HUES64 (cell line): Measurements from ENCODE around the gene PDXDC1.
"Not testable (repeated sequence)": the region's sequence is repeated elsewhere in the genome, so short reads cannot be mapped to it uniquely, and the experiment has no call there.

ENCODE experiments used
- H3K27ac ChIP-seq: 2 replicates; pipeline ENCODE4 v1.7.0; 2013; ENCODE audit warnings: low read depth, low read length, inconsistent platforms
- H3K27me3 ChIP-seq: 2 replicates; pipeline ENCODE4 v1.6.1; 2013; ENCODE audit warnings: mild to moderate bottlenecking, low read length; ENCODE audit not compliant: insufficient read depth
- H3K36me3 ChIP-seq: 2 replicates; pipeline ENCODE4 v1.6.1; 2013; ENCODE audit warnings: mild to moderate bottlenecking, low read length; ENCODE audit not compliant: insufficient read depth
- H3K4me1 ChIP-seq: 2 replicates; pipeline ENCODE4 v1.6.1; 2013; ENCODE audit warnings: mild to moderate bottlenecking, low read length, moderate library complexity; ENCODE audit not compliant: insufficient read depth
- H3K4me3 ChIP-seq: 2 replicates; pipeline ENCODE4 v1.5.1; 2013; ENCODE audit warnings: mild to moderate bottlenecking, low read length, moderate library complexity
- H3K9ac ChIP-seq: 2 replicates; pipeline ENCODE4 v1.6.1; 2013; ENCODE audit warnings: mild to moderate bottlenecking, low read depth, low read length
- H3K9me3 ChIP-seq: 2 replicates; pipeline ENCODE4 v1.6.1; 2013; ENCODE audit warnings: low read depth, low read length; ENCODE audit not compliant: insufficient read depth
- WGBS: fragments of 150-250, 120-280 bp; methylation state at CpG from one replicate; pipeline ENCODE4 v1.1.7; 2013; ENCODE audit warnings: missing lambda C conversion rate; 5-methylcytosine and 5-hydroxymethylcytosine counted together

Gene PDXDC1

GRCh38 chr16:15134752-15135482 lies 160.1 kb downstream of the PDXDC1 start:
- H3K9me3 ChIP-seq, H3K4me3 ChIP-seq, H3K9ac ChIP-seq, H3K36me3 ChIP-seq, H3K27ac ChIP-seq, H3K27me3 ChIP-seq, H3K4me1 ChIP-seq: not testable (repeated sequence)
- WGBS, result 95% methylated on average over 18 of the region's 33 CpGs

- H3K27ac ChIP-seq, H3K9ac ChIP-seq, H3K9me3 ChIP-seq, H3K27me3 ChIP-seq, H3K4me3 ChIP-seq, H3K36me3 ChIP-seq, H3K4me1 ChIP-seq: not testable (repeated sequence)
- WGBS, result 96% methylated on average over 39 of the region's 50 CpGs
These were observed 160.9 kb downstream of the PDXDC1 start for GRCh38 chr16:15135483-15136360.

- H3K27ac ChIP-seq, H3K4me3 ChIP-seq, H3K9ac ChIP-seq, H3K4me1 ChIP-seq, H3K27me3 ChIP-seq, H3K9me3 ChIP-seq, H3K36me3 ChIP-seq: not testable (repeated sequence)
- 77% methylated on average over 5 of the region's 15 CpGs for WGBS
These were observed 162.7 kb downstream of the PDXDC1 start for GRCh38 chr16:15137514-15137913.

- 88% methylated on average over 28 of the region's 30 CpGs for WGBS
- not testable (repeated sequence) for H3K27me3 ChIP-seq, H3K9ac ChIP-seq, H3K36me3 ChIP-seq, H3K4me3 ChIP-seq, H3K27ac ChIP-seq, H3K4me1 ChIP-seq, H3K9me3 ChIP-seq
These were observed 165.9 kb downstream of the PDXDC1 start for GRCh38 chr16:15140444-15141365.

GRCh38 chr16:15141586-15141985 lies 166.8 kb downstream of the PDXDC1 start:
- Histone ChIP-seq H3K4me3 (no peak overlapping the region), H3K27me3 (no peaks in the 10 kb centered on the region), H3K4me1 (peaks cover 7% of the 10 kb centered on the region), H3K9me3 (no peaks in the 10 kb centered on the region), H3K36me3 (no peaks in the 10 kb centered on the region), H3K9ac (no peak overlapping the region), H3K27ac (no peak overlapping the region)
- 94% methylated on average over 11 of the region's 15 CpGs for WGBS

- H3K9me3 ChIP-seq, H3K9ac ChIP-seq, H3K4me3 ChIP-seq, H3K27ac ChIP-seq, H3K27me3 ChIP-seq, H3K4me1 ChIP-seq, H3K36me3 ChIP-seq: not testable (repeated sequence)
- WGBS, result 89% methylated on average over 17 of the region's 27 CpGs
These were observed 167.5 kb downstream of the PDXDC1 start for GRCh38 chr16:15142107-15142890.

GRCh38 chr16:15142891-15143600 lies 168.2 kb downstream of the PDXDC1 start:
- H3K27me3 ChIP-seq, H3K27ac ChIP-seq, H3K4me3 ChIP-seq, H3K9ac ChIP-seq, H3K9me3 ChIP-seq, H3K36me3 ChIP-seq, H3K4me1 ChIP-seq: not testable (repeated sequence)
- WGBS, result 81% methylated on average over 13 of the region's 26 CpGs

- not testable (repeated sequence) for H3K9me3 ChIP-seq, H3K4me3 ChIP-seq, H3K27me3 ChIP-seq, H3K4me1 ChIP-seq, H3K36me3 ChIP-seq
- peak overlapping the region; percentile 77; the same call in 1 of the 2 replicates for H3K27ac ChIP-seq
- 42% methylated on average over 23 of the region's 26 CpGs for WGBS
- peak overlapping the region; percentile 69 for H3K9ac ChIP-seq
These were observed 168.8 kb downstream of the PDXDC1 start for GRCh38 chr16:15143601-15144091.

- Histone ChIP-seq H3K9ac (peak overlapping the region; percentile 69), H3K27ac (peak overlapping the region; percentile 77)
- not testable (repeated sequence) for H3K9me3 ChIP-seq, H3K36me3 ChIP-seq, H3K4me1 ChIP-seq, H3K27me3 ChIP-seq, H3K4me3 ChIP-seq
- WGBS, result 23% methylated on average over 22 of the region's 22 CpGs
These were observed 169.3 kb downstream of the PDXDC1 start for GRCh38 chr16:15144092-15144631.
